A549 (cell line): ENCODE data around the gene LAMA2.

Experiments
- CEBPB ChIP-seq, 2 experiments: fragments of >200 bp in 1 of 2; sonication (Bioruptor Twin) in 1 of 2; formaldehyde crosslinking in 1 of 2; IDR thresholded peaks; 2 replicates each; pipeline ENCODE4 v1.6.1; 2012 to 2016
- EP300 ChIP-seq, 2 experiments: fragments of >200 bp; sonication (Bioruptor Twin); formaldehyde crosslinking; IDR thresholded peaks; 2 replicates in 1 of 2; 3 replicates in 1 of 2; pipeline ENCODE4 v1.6.1; 2016 to 2017
- MYC ChIP-seq: IDR thresholded peaks from 2 replicates; pipeline ENCODE4 v1.6.1; 2012; ENCODE audit warnings: mild to moderate bottlenecking, inconsistent platforms, low read length, improper control_type of control experiment, borderline replicate concordance
- POLR2A ChIP-seq: IDR thresholded peaks from 2 replicates; pipeline ENCODE4 v1.6.1; 2012; ENCODE audit warnings: mild to moderate bottlenecking, low read length
- RAD21 ChIP-seq, 2 experiments: fragments of >200 bp in 1 of 2; sonication (Bioruptor Twin) in 1 of 2; formaldehyde crosslinking in 1 of 2; IDR thresholded peaks in 1 of 2; conservative IDR thresholded peaks in 1 of 2; 2 replicates in 1 of 2; 3 replicates in 1 of 2; pipeline ENCODE4 v1.6.1; 2012 to 2018; ENCODE audit warnings: inconsistent platforms in 1 of 2
- TF ChIP-seq, protein P1 (sequence below): fragments of >200 bp; sonication (Bioruptor Twin); formaldehyde crosslinking; IDR thresholded peaks from 3 replicates; pipeline ENCODE4 v1.5.1; 2016
- TF ChIP-seq, protein P2 (sequence below): fragments of 250-450 bp; sonication (Bioruptor Pico); IDR thresholded peaks from 2 replicates; pipeline ENCODE4 v1.5.0; 2021; ENCODE audit warnings: mild to moderate bottlenecking, moderate library complexity, borderline replicate concordance
- TF ChIP-seq, protein P3 (sequence below): IDR thresholded peaks from 2 replicates; pipeline ENCODE4 v1.6.1; 2012
- TF ChIP-seq, protein P4 (sequence below): fragments of 200-600 bp; sonication (generic); IDR thresholded peaks from 2 replicates; pipeline ENCODE4 v1.6.1; 2016; ENCODE audit warnings: antibody characterized with exemption, mild to moderate bottlenecking, moderate library complexity
- TF ChIP-seq, protein P5 (sequence below): IDR thresholded peaks from 2 replicates; pipeline ENCODE4 v1.6.1; 2012

DNA sequence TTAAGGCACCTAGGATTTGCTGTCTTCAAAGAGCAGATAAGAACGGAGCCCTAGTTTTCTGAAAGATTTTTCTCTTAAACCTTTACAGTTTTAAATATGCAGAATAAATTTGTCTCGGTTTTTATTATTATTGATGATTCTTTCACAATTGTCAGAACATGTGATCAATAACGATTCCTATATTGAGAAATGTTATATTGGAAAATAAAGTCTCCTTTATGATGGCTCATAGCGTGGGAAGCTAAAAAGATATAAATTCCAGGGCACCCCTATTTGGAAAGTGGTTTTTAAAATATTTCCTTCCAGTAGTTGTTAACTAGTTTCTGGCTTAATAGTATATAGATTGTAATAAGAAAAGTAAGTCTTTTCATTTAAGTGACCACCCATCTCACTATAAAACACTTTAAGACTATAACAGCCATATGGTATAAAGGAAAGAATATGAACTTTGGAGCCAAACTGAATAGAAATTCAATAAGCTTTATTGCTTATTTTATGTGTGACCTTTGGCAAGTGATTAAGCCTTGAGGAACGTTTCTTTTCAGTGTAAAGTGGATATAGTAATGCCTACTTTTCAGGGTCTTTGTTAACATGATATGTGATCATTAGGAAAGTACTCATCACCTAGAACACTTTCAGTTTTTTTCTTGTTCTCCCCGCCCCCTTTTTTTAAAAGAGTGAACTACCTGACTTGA, 369.6 kb downstream of the LAMA2 start:
- TF ChIP-seq CEBPB (IDR thresholded peaks at IDR 0.05) (no peak), POLR2A (no peak), EP300 (IDR thresholded peaks at IDR 0.05) (no peak), MYC (no peak), RAD21 (conservative IDR thresholded peaks at IDR 0.05 in 1 of 2, IDR thresholded peaks at IDR 0.05 in 1 of 2) (no peak)
- TF ChIP-seq, protein P1, sequence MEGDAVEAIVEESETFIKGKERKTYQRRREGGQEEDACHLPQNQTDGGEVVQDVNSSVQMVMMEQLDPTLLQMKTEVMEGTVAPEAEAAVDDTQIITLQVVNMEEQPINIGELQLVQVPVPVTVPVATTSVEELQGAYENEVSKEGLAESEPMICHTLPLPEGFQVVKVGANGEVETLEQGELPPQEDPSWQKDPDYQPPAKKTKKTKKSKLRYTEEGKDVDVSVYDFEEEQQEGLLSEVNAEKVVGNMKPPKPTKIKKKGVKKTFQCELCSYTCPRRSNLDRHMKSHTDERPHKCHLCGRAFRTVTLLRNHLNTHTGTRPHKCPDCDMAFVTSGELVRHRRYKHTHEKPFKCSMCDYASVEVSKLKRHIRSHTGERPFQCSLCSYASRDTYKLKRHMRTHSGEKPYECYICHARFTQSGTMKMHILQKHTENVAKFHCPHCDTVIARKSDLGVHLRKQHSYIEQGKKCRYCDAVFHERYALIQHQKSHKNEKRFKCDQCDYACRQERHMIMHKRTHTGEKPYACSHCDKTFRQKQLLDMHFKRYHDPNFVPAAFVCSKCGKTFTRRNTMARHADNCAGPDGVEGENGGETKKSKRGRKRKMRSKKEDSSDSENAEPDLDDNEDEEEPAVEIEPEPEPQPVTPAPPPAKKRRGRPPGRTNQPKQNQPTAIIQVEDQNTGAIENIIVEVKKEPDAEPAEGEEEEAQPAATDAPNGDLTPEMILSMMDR: peak; percentile 9; the same call in 1 of the 3 replicates
- TF ChIP-seq, protein P2, sequence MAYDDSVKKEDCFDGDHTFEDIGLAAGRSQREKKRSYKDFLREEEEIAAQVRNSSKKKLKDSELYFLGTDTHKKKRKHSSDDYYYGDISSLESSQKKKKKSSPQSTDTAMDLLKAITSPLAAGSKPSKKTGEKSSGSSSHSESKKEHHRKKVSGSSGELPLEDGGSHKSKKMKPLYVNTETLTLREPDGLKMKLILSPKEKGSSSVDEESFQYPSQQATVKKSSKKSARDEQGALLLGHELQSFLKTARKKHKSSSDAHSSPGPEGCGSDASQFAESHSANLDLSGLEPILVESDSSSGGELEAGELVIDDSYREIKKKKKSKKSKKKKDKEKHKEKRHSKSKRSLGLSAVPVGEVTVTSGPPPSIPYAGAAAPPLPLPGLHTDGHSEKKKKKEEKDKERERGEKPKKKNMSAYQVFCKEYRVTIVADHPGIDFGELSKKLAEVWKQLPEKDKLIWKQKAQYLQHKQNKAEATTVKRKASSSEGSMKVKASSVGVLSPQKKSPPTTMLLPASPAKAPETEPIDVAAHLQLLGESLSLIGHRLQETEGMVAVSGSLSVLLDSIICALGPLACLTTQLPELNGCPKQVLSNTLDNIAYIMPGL: no peak
- TF ChIP-seq, protein P3, sequence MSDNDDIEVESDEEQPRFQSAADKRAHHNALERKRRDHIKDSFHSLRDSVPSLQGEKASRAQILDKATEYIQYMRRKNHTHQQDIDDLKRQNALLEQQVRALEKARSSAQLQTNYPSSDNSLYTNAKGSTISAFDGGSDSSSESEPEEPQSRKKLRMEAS: no peak
- TF ChIP-seq, protein P4, sequence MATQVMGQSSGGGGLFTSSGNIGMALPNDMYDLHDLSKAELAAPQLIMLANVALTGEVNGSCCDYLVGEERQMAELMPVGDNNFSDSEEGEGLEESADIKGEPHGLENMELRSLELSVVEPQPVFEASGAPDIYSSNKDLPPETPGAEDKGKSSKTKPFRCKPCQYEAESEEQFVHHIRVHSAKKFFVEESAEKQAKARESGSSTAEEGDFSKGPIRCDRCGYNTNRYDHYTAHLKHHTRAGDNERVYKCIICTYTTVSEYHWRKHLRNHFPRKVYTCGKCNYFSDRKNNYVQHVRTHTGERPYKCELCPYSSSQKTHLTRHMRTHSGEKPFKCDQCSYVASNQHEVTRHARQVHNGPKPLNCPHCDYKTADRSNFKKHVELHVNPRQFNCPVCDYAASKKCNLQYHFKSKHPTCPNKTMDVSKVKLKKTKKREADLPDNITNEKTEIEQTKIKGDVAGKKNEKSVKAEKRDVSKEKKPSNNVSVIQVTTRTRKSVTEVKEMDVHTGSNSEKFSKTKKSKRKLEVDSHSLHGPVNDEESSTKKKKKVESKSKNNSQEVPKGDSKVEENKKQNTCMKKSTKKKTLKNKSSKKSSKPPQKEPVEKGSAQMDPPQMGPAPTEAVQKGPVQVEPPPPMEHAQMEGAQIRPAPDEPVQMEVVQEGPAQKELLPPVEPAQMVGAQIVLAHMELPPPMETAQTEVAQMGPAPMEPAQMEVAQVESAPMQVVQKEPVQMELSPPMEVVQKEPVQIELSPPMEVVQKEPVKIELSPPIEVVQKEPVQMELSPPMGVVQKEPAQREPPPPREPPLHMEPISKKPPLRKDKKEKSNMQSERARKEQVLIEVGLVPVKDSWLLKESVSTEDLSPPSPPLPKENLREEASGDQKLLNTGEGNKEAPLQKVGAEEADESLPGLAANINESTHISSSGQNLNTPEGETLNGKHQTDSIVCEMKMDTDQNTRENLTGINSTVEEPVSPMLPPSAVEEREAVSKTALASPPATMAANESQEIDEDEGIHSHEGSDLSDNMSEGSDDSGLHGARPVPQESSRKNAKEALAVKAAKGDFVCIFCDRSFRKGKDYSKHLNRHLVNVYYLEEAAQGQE: no peak
- TF ChIP-seq, protein P5, sequence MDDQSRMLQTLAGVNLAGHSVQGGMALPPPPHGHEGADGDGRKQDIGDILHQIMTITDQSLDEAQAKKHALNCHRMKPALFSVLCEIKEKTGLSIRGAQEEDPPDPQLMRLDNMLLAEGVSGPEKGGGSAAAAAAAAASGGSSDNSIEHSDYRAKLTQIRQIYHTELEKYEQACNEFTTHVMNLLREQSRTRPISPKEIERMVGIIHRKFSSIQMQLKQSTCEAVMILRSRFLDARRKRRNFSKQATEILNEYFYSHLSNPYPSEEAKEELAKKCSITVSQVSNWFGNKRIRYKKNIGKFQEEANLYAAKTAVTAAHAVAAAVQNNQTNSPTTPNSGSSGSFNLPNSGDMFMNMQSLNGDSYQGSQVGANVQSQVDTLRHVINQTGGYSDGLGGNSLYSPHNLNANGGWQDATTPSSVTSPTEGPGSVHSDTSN: no peak
